HG03097 (cell line): Measurements from ENCODE around the gene EHBP1L1.
"Not testable (repeated sequence)": the region's sequence is repeated elsewhere in the genome, so short reads cannot be mapped to it uniquely, and the experiment has no call there.

Source experiments
- ATAC-seq: cut with Tn5 transposase; IDR thresholded peaks from one replicate; pipeline ENCODE4 v1.9.1; 2021; ENCODE audit not compliant: unreplicated experiment, low FRiP score

EHBP1L1 gene

GRCh38 chr11:65630215-65630614, 54.4 kb downstream of the EHBP1L1 start:
- no peak for ATAC-seq

- no peak for ATAC-seq
Observed at GRCh38 chr11:65633390-65634108, 57.7 kb downstream of the EHBP1L1 start.

GRCh38 chr11:65634109-65634436, 58.2 kb downstream of the EHBP1L1 start:
- no peak for ATAC-seq

- no peak for ATAC-seq
Observed at GRCh38 chr11:65634440-65634839, 58.6 kb downstream of the EHBP1L1 start.

GRCh38 chr11:65634905-65635731, 59.3 kb downstream of the EHBP1L1 start:
- no peak for ATAC-seq

GRCh38 chr11:65636108-65637031, 60.5 kb downstream of the EHBP1L1 start:
- no peak for ATAC-seq

GRCh38 chr11:65637032-65637557, 61.2 kb downstream of the EHBP1L1 start:
- ATAC-seq: no peak

GRCh38 chr11:65637794-65638419, 62.1 kb downstream of the EHBP1L1 start, which contains the start of gene SIPA1:
TSS of gene SIPA1 (plus strand) at chr11:65638101. CDS start at chr11:65640922, 2,821 bp downstream.
- ATAC-seq: peak; percentile 30

- ATAC-seq: not testable (repeated sequence)
Observed at GRCh38 chr11:65639228-65639597, 63.4 kb downstream of the EHBP1L1 start.

- peak; percentile 33 for ATAC-seq
Observed at GRCh38 chr11:65639623-65640482, 64.0 kb downstream of the EHBP1L1 start.

GRCh38 chr11:65640483-65641296, 64.8 kb downstream of the EHBP1L1 start:
- ATAC-seq: peak; percentile 1

GRCh38 chr11:65641297-65642013, 65.6 kb downstream of the EHBP1L1 start:
- no peak for ATAC-seq
